LHCN-M2 (cell line): ENCODE data around the gene LRRC23. TPM values are rescaled to one million over a fixed set of nuclear protein-coding genes. Genes with fewer than 3 reads are reported as not detected.

Source experiments
- DNase-seq: peaks from one replicate; pipeline ENCODE4 v3.0.0-alpha.2; 2012; ENCODE audit warnings: low read depth
- total RNA-seq: library from RNA; depleted of rRNA; stranded (reverse); fragments of >200 nt; gene quantifications from 2 replicates; pipeline ENCODE4 v1.2.3, GENCODE V29; 2014; rRNA removed

The LRRC23 gene
- total RNA-seq, 1 experiment from 2014 or later, result 5.3 TPM

- no peak for DNase-seq
Measured at GRCh38 chr12:6956021-6956727, 51.6 kb downstream of the LRRC23 start.

DNA sequence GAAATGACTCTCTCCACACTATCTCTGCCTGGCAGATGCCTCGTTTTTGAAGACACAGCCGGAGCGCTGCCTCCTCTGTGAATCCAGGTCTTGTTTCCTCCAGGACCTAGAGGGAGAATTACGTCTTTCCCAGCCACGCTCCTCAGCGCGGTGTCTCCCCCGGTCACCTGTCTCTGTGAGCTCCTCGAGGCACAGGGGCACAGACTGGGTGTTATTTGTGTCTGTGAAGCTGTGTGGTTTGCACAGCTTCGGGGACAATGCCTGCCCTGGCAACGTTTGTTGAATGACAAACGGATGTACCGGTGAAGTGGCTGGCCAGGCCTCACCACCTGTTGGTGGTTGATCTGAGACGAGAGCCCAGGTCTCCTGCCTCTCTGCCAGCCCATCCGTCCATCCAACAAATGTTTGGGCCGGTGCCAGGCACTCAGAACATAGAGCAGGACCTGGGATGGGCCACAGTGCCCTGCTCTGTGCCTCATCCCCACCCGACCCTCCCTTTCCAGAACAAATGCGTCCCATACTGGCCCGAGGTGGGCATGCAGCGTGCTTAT, 52.6 kb downstream of the LRRC23 start:
- no peak for DNase-seq

DNA sequence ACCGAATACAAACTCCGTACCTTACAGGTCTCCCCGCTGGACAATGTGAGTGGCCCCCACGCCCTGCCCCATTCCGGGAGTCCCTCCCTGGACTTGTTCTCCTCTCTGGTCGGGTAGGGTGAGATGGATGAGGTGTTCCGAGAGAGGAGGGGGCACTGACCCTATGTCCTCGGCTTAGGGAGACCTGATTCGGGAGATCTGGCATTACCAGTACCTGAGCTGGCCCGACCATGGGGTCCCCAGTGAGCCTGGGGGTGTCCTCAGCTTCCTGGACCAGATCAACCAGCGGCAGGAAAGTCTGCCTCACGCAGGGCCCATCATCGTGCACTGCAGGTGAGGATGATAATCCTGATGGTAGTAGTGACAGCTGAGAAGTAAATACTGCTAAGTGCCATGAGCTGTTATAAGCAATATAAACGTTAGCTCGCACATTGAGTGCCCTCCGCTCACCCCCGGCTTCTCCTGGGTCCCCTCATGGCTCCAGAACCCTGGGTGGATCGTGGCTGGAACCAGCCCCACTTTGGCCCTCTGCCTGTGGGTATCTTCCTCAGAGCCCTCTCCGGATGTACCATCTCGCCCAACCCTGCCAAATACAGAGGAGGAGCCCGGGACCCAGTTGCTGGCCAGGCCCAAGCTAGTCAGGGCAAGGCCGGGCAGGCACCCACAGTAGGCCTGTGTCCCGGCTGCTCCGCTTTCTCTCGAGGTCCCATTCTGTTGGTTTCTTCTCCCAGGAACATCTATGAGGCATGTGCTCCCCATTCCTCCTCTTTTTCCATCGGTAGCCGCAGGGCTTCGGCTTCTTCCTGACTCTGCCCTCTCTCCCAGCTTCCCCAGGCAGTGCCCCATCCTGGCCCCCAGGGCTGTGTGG, 53.4 kb downstream of the LRRC23 start:
- no peak for DNase-seq

- DNase-seq, result no peak
Measured at GRCh38 chr12:6958609-6959057, 54.0 kb downstream of the LRRC23 start.

- DNase-seq, result no peak
Measured at GRCh38 chr12:6959058-6959804, 54.6 kb downstream of the LRRC23 start.

- no peak for DNase-seq
Measured at GRCh38 chr12:6959805-6960592, 55.4 kb downstream of the LRRC23 start.

GRCh38 chr12:6960593-6961277, 56.1 kb downstream of the LRRC23 start:
- peak; percentile 24 for DNase-seq

DNA sequence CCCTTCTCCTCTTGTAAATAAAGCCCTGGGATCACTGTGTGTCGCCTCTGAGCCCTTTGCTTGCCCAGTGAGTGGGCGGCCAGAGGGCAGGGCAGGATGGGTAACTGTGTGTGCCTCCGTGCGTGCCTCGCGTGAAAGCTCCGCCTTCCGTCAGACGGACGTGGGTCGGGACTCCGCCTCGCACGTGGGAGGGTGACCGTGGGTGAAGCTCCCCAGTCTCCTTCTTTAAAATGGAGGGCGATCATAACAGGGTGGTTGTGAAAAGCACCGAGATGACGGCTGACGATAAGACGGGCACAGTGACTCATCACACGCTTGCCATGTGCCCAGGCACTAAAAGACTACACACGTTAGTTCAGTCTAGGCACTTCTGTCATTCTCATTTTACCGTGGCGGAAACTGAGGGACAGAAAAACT, 56.7 kb downstream of the LRRC23 start:
- peak; percentile 78 for DNase-seq

- DNase-seq, result peak; percentile 79
Measured at GRCh38 chr12:6961695-6962284, 57.2 kb downstream of the LRRC23 start.

GRCh38 chr12:6962285-6963015, 57.8 kb downstream of the LRRC23 start:
- DNase-seq, result no peak

DNA sequence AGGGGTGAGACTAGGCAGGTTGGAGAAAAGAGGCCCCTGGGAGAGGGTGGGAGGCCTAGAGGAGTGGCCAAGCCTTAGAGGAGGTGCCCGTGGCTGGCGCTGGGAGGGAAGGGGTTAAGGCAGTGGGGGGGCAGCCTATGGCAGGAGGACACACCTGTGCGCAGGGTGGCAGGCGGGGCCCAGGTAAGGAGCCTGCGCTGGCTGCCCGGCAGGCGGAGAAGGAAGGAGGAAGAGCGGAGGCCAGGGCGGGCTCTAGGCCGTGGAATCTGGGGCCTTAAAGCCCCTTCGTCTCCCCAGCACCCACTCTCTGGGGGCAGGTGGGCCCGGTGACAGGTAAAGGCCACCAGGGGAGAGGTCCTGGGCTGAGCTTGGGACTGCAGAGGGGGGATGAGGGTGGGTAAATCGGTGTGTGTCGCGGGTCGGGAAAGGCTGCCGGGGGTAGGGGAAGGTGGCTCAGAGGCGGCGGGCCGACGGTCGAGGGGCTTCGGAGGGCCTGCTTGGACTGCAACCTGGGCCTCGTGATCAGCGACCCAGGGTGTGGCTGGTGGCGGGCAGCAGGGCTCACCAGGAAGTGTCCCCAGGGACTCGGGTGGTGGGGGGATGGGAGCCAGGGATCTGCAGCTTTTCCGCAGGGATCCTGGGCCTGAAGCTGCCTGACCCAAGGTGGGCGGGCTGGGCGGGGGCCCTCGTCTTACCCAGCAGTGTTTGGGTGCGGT, 58.6 kb downstream of the LRRC23 start:
- DNase-seq, result no peak

Other genes with a start within 250 kb of the LRRC23 start
- gene ING4, start 241.7 kb upstream of the LRRC23 start, total RNA-seq, result 26.3 and 40.8 TPM in 2 replicates
- gene ZNF384, start 215.4 kb upstream of the LRRC23 start, total RNA-seq, result 28.4 and 30.8 TPM in 2 replicates
- 0.34 TPM in 1 of 2 replicates, not detected in the other for gene PIANP, start 204.0 kb upstream of the LRRC23 start, total RNA-seq
- gene COPS7A, start 180.8 kb upstream of the LRRC23 start, total RNA-seq, result 111 and 130 TPM in 2 replicates
- 304 and 308 TPM in 2 replicates for gene MLF2, start 151.7 kb upstream of the LRRC23 start, total RNA-seq
- gene PTMS, start 138.5 kb upstream of the LRRC23 start, total RNA-seq, result 244 and 318 TPM in 2 replicates
- 0.23 and 0.45 TPM in 2 replicates for gene LAG3, start 132.3 kb upstream of the LRRC23 start, total RNA-seq
- gene CD4, start 115.3 kb upstream of the LRRC23 start, total RNA-seq, result 0.92 TPM in 1 of 2 replicates, not detected in the other
- gene GPR162, start 83.0 kb upstream of the LRRC23 start, total RNA-seq, result 2.0 TPM in 2 replicates
- 47.6 and 58.4 TPM in 2 replicates for gene P3H3, start 76.4 kb upstream of the LRRC23 start, total RNA-seq
- 2.6 and 2.8 TPM in 2 replicates for gene GNB3, start 63.9 kb upstream of the LRRC23 start, total RNA-seq
- 101 and 120 TPM in 2 replicates for gene CDCA3, start 53.5 kb upstream of the LRRC23 start, total RNA-seq
- gene USP5, start 52.7 kb upstream of the LRRC23 start, total RNA-seq, result 119 and 127 TPM in 2 replicates
- gene TPI1, start 37.3 kb upstream of the LRRC23 start, total RNA-seq, result 2,020 and 2,623 TPM in 2 replicates
- 9.6 and 13.0 TPM in 2 replicates for gene SPSB2, start 31.5 kb upstream of the LRRC23 start, total RNA-seq
- 22.7 and 26.3 TPM in 2 replicates for gene ENO2, start 9.8 kb downstream of the LRRC23 start, total RNA-seq
- 15.4 and 20.0 TPM in 2 replicates for gene ATN1, start 23.1 kb downstream of the LRRC23 start, total RNA-seq
- gene RNU7-1, start 39.0 kb downstream of the LRRC23 start, total RNA-seq, result not detected in 2 replicates
- 185 and 223 TPM in 2 replicates for gene C12orf57, start 39.2 kb downstream of the LRRC23 start, total RNA-seq
- not detected in 2 replicates for gene PTPN6, start 46.5 kb downstream of the LRRC23 start, total RNA-seq
- gene PHB2, start 65.8 kb downstream of the LRRC23 start, total RNA-seq, result 302 and 330 TPM in 2 replicates
- 39.1 and 61.7 TPM in 2 replicates for gene EMG1, start 66.1 kb downstream of the LRRC23 start, total RNA-seq
- 14.6 and 20.4 TPM in 2 replicates for gene LPCAT3, start 113.7 kb downstream of the LRRC23 start, total RNA-seq
- 14.8 and 26.9 TPM in 2 replicates for gene C1S, start 155.9 kb downstream of the LRRC23 start, total RNA-seq
- gene C1R, start 187.6 kb downstream of the LRRC23 start, total RNA-seq, result 63.0 and 131 TPM in 2 replicates
- gene C1RL, start 204.4 kb downstream of the LRRC23 start, total RNA-seq, result 17.9 and 24.7 TPM in 2 replicates
- gene RBP5, start 224.1 kb downstream of the LRRC23 start, total RNA-seq, result not detected in 2 replicates
- gene CLSTN3, start 225.5 kb downstream of the LRRC23 start, total RNA-seq, result 4.0 and 4.6 TPM in 2 replicates